A549 (cell line): ENCODE results near the gene CCP110.

Experiments
- CEBPB ChIP-seq, 2 experiments: fragments of >200 bp in 1 of 2; sonication (Bioruptor Twin) in 1 of 2; formaldehyde crosslinking in 1 of 2; IDR thresholded peaks; 2 replicates each; pipeline ENCODE4 v1.6.1; 2012 to 2016
- CTCF ChIP-seq: fragments of >200 bp; sonication (Bioruptor Twin); formaldehyde crosslinking; IDR thresholded peaks from 3 replicates; pipeline ENCODE4 v1.5.1; 2016
- EP300 ChIP-seq, 2 experiments: fragments of >200 bp; sonication (Bioruptor Twin); formaldehyde crosslinking; IDR thresholded peaks; 2 replicates in 1 of 2; 3 replicates in 1 of 2; pipeline ENCODE4 v1.6.1; 2016 to 2017
- PHF8 ChIP-seq: fragments of 200-600 bp; sonication (generic); IDR thresholded peaks from 2 replicates; pipeline ENCODE4 v1.6.1; 2016; ENCODE audit warnings: low read depth, mild to moderate bottlenecking, antibody characterized with exemption, moderate library complexity, borderline replicate concordance
- POLR2A ChIP-seq: IDR thresholded peaks from 2 replicates; pipeline ENCODE4 v1.6.1; 2012; ENCODE audit warnings: mild to moderate bottlenecking, low read length

GRCh38 chr16:19506965-19507364 is 16.8 kb upstream of the CCP110 start:
- no peak for TF ChIP-seq POLR2A
- no peak for TF ChIP-seq CEBPB (IDR thresholded peaks at IDR 0.05)
- TF ChIP-seq CTCF: no peak
- no peak for TF ChIP-seq EP300 (IDR thresholded peaks at IDR 0.05)
- no peak for TF ChIP-seq PHF8
